Spinal cord (tissue), 10 donors: Measurements from ENCODE around the gene PRMT3. TPM values are rescaled to one million over a fixed set of nuclear protein-coding genes. Genes with fewer than 3 reads are reported as not detected.

ENCODE experiments used
- DNase-seq, 6 donors: peaks; one replicate each; pipeline versions ENCODE4 v3.0.0 to v3.0.0-alpha.2; 2013 to 2015; ENCODE audit warnings: low spot score in 6 of 6, low read depth in 4 of 6
- H3K27ac ChIP-seq: one replicate; pipeline ENCODE4 v1.5.1; 2013; ENCODE audit warnings: low read depth, low read length, control low read depth
- H3K27me3 ChIP-seq: one replicate; pipeline ENCODE4 v1.6.1; 2013; ENCODE audit warnings: low read length; ENCODE audit not compliant: control insufficient read depth, insufficient read depth
- H3K36me3 ChIP-seq: one replicate; pipeline ENCODE4 v1.6.1; 2013; ENCODE audit warnings: low read length; ENCODE audit not compliant: control insufficient read depth, insufficient read depth
- H3K4me1 ChIP-seq: one replicate; pipeline ENCODE4 v1.6.1; 2013; ENCODE audit warnings: low read length; ENCODE audit not compliant: control insufficient read depth, insufficient read depth
- H3K4me3 ChIP-seq: one replicate; pipeline ENCODE4 v1.5.1; 2013; ENCODE audit warnings: low read depth, low read length, control low read depth
- H3K9me3 ChIP-seq: one replicate; pipeline ENCODE4 v1.6.1; 2013; ENCODE audit warnings: low read length; ENCODE audit not compliant: control insufficient read depth, insufficient read depth
- WGBS: methylation state at CpG from one replicate; pipeline ENCODE4 v1.1.5; 2013; ENCODE audit warnings: missing lambda C conversion rate; ENCODE audit not compliant: insufficient coverage; 5-methylcytosine and 5-hydroxymethylcytosine counted together
- polyA plus RNA-seq, 2 donors: library from polyadenylated mRNA; unstranded; fragments of 120-200 nt; gene quantifications; one replicate each; pipeline ENCODE4 v1.2.1, GENCODE V29; 2013; ENCODE audit not compliant: insufficient read length in 2 of 2
- total RNA-seq, 2 donors: library from RNA; depleted of rRNA in 1 of 2; stranded (reverse); fragments of 120-200 nt in 1 of 2; fragments of >200 nt in 1 of 2; gene quantifications; one replicate each; pipeline versions ENCODE4 v1.2.3 to v1.2.4, GENCODE V29; 2013 to 2014
- donor health status: healthy.

Gene PRMT3
- total and polyA plus RNA-seq, 4 donors = 17.5 to 27.7 (median 21.8) TPM

DNA sequence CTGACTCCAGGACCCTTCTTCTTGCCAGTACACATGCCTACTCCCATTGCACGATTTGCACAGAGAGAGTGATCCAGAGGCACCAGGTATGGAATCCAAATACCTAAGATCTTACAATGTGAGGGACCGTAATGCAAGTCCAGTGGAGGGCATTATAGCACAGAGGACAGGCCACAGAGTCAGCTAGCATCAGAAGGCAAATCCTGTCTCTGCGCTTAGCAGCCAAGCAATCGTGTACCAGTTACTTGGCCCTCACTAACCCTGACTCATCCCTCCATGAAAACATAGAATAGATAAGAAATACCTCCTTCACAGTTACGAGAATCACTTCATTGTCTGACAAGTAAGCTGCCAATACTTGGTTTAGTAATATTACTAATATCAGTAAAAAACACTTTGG, 142.2 kb downstream of the PRMT3 start:
- Histone ChIP-seq H3K36me3 (no peaks in the 10 kb centered on the region), H3K9me3 (no peaks in the 10 kb centered on the region), H3K27me3 (no peaks in the 10 kb centered on the region), H3K4me3 (no peak overlapping the region), H3K27ac (no peak overlapping the region), H3K4me1 (no peaks in the 10 kb centered on the region)
- 100% methylated on average over 2 of the region's 5 CpGs for WGBS
- no peak for DNase-seq

DNA sequence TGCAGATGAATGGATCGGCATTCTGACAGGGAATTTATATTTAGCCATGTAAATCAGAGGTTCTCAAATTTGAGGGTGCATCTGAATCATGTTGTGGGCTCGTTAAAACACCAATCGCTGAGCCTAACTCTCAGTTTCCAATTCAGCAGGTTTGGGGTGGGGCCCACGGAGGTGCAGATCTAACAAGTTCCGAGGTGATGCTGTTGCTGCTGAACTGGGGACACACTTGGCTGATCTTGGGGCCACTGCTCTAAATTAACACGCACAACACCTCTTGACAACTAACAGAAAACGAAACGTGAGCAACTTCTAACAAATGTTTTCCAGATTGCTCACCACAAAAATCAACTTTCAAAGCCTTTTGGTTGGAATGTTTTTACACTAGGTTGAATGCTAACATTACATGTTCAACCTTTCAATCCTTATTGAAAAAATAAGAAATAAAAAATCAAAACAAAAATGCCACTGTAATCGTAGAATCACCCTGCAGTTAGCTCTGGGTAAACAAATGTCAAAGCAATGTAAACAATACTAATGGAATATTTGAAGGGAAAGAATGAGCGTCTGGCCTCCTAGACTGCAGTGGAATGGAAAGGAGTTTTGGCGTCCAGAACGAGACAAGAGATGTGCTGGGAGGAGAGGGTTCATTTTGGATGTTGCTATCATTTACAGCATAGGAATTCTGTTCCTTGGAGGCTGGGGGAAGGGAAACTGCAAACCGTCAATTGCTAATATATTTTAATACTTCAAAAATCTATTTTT, 143.6 kb downstream of the PRMT3 start:
- WGBS = 70% methylated on average over 6 of the region's 13 CpGs

DNA sequence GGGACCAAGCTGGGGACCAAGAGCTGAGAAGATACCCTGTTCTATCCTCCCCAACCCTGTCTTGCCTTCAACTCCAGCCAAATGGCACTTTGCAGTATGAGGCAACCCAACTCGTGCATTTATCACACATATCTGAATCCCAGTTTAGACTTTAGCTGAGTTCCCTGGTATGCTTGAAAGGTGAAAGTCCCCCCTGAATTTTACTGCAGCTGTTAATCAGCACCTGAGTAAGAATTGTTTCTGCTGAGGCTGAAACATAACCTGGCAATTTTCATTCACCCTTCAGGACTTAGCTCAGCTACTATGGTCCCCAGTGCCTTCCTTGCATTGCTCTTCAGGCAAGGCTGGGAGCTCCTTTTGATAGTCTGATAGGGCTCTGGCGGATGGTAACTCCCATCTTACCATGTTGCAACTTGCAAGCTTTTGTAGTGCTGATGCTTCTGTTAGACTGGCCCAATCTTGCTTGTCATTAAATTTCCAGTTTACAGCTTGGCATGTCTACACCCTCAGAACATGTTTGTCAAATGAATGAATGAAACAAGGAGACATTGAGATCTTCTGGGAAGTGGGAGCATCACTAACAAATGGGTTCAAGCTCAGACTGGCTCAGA, 147.9 kb downstream of the PRMT3 start:
- no peaks in the 10 kb centered on the region for H3K9me3 ChIP-seq
- DNase-seq = no peak
- WGBS = 43% methylated on average over 1 of the region's 2 CpGs
- no peak overlapping the region for H3K4me3 ChIP-seq
- H3K27ac ChIP-seq = no peak overlapping the region
- no peaks in the 10 kb centered on the region for H3K4me1 ChIP-seq
- no peaks in the 10 kb centered on the region for H3K27me3 ChIP-seq
- H3K36me3 ChIP-seq = no peaks in the 10 kb centered on the region

More for the DNA sequence above, 143.6 kb downstream of the PRMT3 start:
- Histone ChIP-seq H3K36me3 (no peaks in the 10 kb centered on the region), H3K27ac (no peak overlapping the region), H3K4me3 (no peak overlapping the region), H3K9me3 (no peaks in the 10 kb centered on the region), H3K27me3 (no peaks in the 10 kb centered on the region), H3K4me1 (no peaks in the 10 kb centered on the region)
- no peak for DNase-seq

DNA sequence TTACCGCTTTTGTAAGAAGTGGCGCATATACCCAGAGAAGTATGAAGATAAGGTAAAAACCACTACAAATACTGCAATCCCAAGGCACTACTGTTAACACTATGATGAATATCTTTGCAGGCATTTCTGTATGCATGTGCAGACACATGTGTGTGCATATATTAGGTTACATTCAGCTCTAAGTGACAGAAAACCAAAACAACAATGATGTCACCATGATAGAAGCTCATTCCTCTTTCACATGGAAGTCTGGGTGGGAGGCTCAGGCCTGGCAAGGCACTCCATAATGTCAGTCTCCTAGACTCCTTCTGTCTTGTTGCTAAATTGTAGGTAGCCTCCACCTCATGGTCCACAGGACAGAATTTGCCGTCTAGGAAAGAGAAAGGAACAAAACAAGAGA, 148.8 kb downstream of the PRMT3 start:
- no peak overlapping the region for H3K4me3 ChIP-seq
- no peak for DNase-seq
- H3K4me1 ChIP-seq = no peaks in the 10 kb centered on the region
- H3K27me3 ChIP-seq = no peaks in the 10 kb centered on the region
- no peaks in the 10 kb centered on the region for H3K9me3 ChIP-seq
- WGBS = no CpG with 5 or more reads among the region's 3 CpGs
- H3K36me3 ChIP-seq = no peaks in the 10 kb centered on the region
- H3K27ac ChIP-seq = no peak overlapping the region

DNA sequence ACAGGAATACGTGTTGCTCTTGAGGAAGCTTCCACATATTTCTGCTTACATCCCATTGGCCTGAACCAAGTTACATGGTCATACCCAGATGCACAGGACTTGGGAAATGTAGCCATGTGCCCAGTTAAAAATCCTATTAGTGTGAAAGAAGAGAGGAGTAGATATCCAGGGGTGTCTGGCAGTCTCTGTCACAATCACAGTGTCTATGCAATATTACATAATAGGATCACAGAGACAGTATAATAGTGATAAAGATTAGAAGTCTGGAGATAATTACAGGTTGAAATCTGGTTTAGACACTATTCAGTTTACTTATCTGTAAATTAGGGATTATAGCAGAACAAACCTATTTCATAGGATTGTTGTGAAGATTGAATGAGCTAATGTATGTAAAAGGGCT, 149.3 kb downstream of the PRMT3 start:
- H3K9me3 ChIP-seq = no peaks in the 10 kb centered on the region
- WGBS = no CpG with 5 or more reads among the region's 1 CpG
- no peak overlapping the region for H3K4me3 ChIP-seq
- no peaks in the 10 kb centered on the region for H3K27me3 ChIP-seq
- no peak for DNase-seq
- no peaks in the 10 kb centered on the region for H3K4me1 ChIP-seq
- no peak overlapping the region for H3K27ac ChIP-seq
- H3K36me3 ChIP-seq = no peaks in the 10 kb centered on the region

DNA sequence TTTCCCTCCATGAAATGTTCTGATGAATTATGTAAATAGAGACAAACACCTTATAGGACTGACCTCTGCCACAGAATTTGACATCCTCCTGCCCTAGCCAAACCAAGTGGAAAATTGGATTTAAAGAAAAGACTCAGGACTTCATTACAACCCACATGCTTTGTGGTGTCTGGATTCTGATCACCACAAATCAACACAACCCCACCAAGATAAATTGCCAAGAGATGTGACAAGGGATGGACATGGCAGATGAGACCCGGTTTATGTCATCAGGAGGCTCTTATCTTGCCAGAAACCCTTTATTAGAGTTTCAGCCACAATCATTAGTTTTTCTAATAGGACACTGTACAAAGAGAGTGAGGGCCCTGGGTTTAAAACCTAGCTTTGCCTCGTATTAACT, 154.0 kb downstream of the PRMT3 start:
- H3K27ac ChIP-seq = no peak overlapping the region
- no CpG with 5 or more reads among the region's 2 CpGs for WGBS
- no peak for DNase-seq
- peaks cover 9% of the 10 kb centered on the region for H3K4me1 ChIP-seq
- no peaks in the 10 kb centered on the region for H3K27me3 ChIP-seq
- H3K9me3 ChIP-seq = no peaks in the 10 kb centered on the region
- no peak overlapping the region for H3K4me3 ChIP-seq
- H3K36me3 ChIP-seq = no peaks in the 10 kb centered on the region

DNA sequence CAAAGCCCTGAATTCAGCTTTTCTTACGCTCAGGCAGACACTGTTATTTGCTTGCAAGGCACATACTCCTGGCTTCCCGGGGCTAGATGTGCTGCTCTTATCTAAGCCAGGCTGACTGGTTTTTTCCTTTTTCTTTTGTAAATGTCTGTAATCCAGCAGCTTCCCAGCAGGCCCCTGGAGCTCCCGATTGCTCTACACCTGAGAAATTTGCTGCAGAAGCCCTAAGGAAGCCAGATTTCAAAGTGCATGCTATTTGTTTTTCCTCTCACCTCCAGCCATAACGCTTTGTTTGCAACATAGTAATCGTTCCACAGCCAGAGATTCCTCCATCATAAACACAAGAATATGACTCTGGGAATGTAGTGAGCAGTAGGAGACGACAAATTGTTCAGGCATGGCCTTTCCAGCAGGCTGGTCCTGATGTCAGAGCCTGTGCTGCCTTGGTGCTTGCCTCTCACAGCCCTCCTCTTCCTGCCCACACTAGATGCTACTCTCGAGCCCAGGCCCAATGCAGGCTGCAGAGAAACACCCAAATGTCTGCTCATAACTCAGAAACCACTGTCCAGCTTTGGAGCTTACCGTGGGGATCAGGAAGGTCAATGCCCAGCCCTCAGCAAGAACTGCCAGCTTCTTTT, 157.2 kb downstream of the PRMT3 start:
- no peak overlapping the region for H3K27ac ChIP-seq
- WGBS = 29% methylated on average over 6 of the region's 8 CpGs

DNA sequence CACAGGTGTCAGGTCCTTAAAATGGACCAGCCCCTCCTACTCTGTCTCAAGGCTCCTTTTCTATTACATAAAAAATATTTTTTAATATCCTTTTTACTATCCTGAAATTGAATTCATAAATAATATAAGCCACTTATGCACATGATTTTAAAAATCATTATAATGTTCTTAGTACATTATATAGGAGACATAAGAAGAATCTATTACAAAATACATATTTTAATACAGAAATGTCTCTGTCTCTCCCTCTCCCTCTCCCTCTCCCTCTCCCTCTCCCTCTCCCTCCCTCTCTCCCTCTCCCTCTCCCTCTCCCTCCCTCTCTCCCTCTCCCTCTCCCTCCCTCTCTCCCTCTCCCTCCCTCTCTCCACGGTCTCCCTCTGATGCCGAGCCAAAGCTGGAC, 159.9 kb downstream of the PRMT3 start:
- Histone ChIP-seq H3K4me1 (peaks cover 9% of the 10 kb centered on the region), H3K27me3 (no peaks in the 10 kb centered on the region), H3K9me3 (no peaks in the 10 kb centered on the region), H3K27ac (no peak overlapping the region), H3K4me3 (no peak overlapping the region), H3K36me3 (no peaks in the 10 kb centered on the region)
- no peak for DNase-seq
- WGBS = no CpG with 5 or more reads among the region's 2 CpGs

More for the DNA sequence above, 157.2 kb downstream of the PRMT3 start:
- H3K36me3 ChIP-seq = no peaks in the 10 kb centered on the region
- DNase-seq = peak in 2 of 6 donors; percentile 31 to 92
- H3K4me3 ChIP-seq = no peak overlapping the region
- H3K4me1 ChIP-seq = peaks cover 9% of the 10 kb centered on the region
- H3K9me3 ChIP-seq = no peaks in the 10 kb centered on the region
- no peaks in the 10 kb centered on the region for H3K27me3 ChIP-seq

DNA sequence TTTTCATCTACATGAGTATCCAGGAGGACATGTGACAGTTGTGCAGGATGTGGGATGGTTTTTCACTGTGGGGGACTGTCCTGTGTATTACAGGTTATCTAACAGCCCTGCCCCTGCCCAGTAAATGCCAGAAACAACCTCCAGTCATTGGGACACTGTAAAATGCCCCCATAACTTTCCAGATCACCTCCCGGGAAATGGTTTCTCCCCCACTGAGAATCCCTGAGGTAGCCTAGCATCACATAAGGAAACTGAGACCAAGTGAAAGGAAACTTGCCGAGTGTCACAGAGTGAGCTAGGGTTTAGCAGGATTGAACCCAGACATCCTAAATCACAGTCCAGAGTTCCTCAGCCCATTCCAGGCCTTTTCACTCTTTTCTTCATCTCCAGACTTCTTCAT, 163.6 kb downstream of the PRMT3 start:
- Histone ChIP-seq H3K9me3 (no peaks in the 10 kb centered on the region), H3K27ac (no peak overlapping the region), H3K27me3 (no peaks in the 10 kb centered on the region), H3K36me3 (no peaks in the 10 kb centered on the region), H3K4me1 (no peaks in the 10 kb centered on the region), H3K4me3 (no peak overlapping the region)
- 75% methylated on average over 2 of the region's 2 CpGs for WGBS
- no peak for DNase-seq

DNA sequence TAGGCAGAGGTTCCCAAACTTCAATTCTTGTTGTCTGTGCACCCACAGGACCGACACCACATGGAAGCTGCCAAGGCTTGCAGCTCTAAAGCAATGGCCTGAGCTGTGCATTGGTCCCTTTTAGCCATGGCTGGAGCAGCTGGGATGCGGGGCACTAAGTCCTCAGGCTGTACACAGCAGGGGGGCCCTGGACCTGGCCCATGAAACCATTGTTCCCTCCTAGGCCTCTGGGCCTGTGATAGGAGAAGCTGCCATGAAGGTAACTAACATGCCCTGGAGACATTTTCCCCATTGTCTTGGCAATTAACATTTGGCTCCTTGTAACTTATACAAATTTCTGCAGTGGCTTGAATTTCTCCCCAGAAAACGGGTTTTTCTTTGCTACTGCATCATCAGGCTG, 168.3 kb downstream of the PRMT3 start:
- no peaks in the 10 kb centered on the region for H3K36me3 ChIP-seq
- H3K27ac ChIP-seq = no peak overlapping the region
- no peaks in the 10 kb centered on the region for H3K9me3 ChIP-seq
- 71% methylated on average over 3 of the region's 3 CpGs for WGBS
- no peaks in the 10 kb centered on the region for H3K27me3 ChIP-seq
- no peak overlapping the region for H3K4me3 ChIP-seq
- H3K4me1 ChIP-seq = no peaks in the 10 kb centered on the region
- DNase-seq = no peak
